AG09309 (cell line): ENCODE results near the gene XBP1.
A peak's percentile ranks its signal among the peaks of the same experiment; 100 is the strongest.

Experiments
- DNase-seq: peaks from one replicate; pipeline ENCODE4 v3.0.0-alpha.2; 2010; ENCODE audit warnings: low read depth
- H3K4me3 ChIP-seq: 2 replicates; pipeline ENCODE4 v1.5.1; 2011; ENCODE audit warnings: mild to moderate bottlenecking, low read depth, low read length, moderate library complexity; ENCODE audit not compliant: control insufficient read depth
- CTCF ChIP-seq: IDR thresholded peaks from 2 replicates; pipeline ENCODE4 v1.5.1; 2011; ENCODE audit warnings: mild to moderate bottlenecking, low read depth, low read length, inconsistent platforms; ENCODE audit not compliant: insufficient read depth, control insufficient read depth; ENCODE audit errors: missing control alignments

Gene XBP1

DNA sequence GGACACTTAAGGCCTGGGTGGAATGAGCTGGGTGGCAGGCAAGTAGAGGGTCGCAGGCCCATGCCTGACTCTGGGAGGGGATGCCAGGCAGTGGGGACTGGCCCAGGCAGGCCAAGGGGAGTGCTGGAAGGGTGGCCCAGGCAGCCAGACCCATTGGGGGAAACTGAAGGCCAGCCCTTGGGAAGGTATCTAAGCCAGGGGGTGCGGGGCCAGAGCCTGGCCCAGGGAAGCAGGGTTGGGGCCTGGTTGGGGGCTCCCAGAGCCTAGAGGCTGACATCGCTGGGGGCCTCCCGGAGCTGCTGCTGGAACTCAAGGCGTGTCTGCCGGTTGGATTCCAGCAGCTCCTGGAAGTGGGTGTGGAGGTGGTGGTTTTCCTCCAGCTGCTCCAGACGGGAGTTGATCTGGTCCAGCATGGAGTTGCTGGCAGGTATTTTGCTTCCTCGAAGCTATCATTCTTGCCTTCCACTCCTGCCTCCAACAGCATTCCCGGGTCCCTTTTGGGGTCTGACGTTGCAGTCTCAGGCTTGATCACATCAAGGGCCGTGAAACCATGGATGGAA, 35.3 kb upstream of the XBP1 start:
- no peak for TF ChIP-seq CTCF
- no peak for DNase-seq
- H3K4me3 ChIP-seq = no peak overlapping the region

DNA sequence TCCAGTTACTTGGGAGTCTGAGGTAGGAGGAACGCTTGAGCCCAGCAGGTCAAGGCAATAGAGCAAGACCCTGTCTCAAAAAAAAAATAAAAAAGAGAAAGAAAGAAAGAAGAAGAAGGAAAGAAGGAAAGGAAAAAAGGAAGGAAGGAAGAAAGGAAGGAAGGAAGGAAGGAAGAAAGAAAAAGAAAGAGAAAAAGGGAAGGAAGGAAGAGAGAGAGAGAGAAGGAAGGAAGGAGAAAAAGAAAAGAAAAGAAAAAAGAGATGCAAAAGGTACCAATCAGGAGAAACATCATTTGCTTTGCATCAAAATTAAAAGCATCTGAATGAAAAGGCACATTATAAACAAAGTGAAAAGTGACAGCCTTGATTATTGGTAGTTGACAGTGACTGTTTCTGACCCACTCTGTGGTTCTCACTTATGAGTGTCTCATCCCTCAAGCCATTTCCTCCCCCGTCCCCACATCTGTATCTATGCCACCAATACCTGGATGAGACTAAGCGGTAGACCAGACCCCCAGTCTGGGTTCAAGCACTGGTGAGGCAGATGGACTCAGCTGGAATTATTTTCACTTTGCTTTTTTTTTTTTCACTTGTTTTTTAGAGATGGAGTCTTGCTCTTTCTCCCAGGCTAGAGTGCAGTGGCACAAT, 33.0 kb upstream of the XBP1 start:
- DNase-seq = no peak
- TF ChIP-seq CTCF = no peak
- no peak overlapping the region for H3K4me3 ChIP-seq

- no peak for DNase-seq
- TF ChIP-seq CTCF = no peak
- no peak overlapping the region for H3K4me3 ChIP-seq
Observed at GRCh38 chr22:28832731-28833130, 32.4 kb upstream of the XBP1 start.

DNA sequence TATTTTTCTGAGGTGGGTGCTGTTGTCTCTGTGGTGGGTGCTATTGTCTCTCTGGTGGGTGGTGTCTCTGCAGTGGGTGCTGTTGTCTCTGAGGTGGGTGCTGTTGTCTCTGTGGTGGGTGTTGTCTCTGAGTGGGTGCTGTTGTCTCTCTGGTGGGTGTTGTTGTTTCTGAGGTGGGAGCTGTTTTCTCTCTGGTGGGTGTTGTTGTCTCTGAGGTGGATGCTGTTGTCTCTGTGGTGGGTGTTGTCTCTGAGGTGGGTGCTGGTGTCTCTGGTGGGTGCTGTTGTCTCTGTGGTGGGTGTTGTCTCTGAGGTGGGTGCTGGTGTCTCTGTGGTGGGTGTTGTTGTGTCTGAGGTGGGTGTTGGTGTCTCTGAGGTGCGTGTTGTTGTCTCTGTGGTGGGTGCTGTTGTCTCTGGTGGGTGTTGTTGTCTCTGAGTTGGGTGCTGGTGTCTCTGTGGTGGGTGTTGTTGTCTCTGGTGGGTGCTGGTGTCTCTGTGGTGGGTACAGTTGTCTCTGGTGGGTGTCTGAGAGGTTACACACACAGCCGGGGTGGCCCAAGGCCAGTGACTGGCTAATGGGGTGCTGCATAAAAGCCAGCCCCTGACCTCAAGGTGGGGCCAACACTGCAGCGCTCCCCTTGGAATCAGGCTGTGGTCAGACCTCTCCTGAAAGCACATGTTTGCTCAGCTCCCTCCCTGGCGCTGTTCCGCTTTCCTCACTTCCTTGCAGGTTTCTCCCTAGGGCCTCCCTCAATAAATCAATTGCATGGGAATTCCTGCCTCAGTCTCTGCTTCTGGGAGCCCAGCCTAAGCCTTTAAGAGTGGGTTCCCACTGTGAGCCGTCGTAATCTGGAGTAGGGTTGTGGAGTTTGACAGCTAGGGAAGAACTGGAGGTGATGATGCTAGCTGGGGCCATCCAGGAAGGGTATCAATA, 31.0 kb upstream of the XBP1 start:
- TF ChIP-seq CTCF = no peak
- no peak for DNase-seq
- H3K4me3 ChIP-seq = no peak overlapping the region

GRCh38 chr22:28830441-28830840, 30.1 kb upstream of the XBP1 start:
- no peak for DNase-seq
- TF ChIP-seq CTCF = no peak
- no peak overlapping the region for H3K4me3 ChIP-seq

DNA sequence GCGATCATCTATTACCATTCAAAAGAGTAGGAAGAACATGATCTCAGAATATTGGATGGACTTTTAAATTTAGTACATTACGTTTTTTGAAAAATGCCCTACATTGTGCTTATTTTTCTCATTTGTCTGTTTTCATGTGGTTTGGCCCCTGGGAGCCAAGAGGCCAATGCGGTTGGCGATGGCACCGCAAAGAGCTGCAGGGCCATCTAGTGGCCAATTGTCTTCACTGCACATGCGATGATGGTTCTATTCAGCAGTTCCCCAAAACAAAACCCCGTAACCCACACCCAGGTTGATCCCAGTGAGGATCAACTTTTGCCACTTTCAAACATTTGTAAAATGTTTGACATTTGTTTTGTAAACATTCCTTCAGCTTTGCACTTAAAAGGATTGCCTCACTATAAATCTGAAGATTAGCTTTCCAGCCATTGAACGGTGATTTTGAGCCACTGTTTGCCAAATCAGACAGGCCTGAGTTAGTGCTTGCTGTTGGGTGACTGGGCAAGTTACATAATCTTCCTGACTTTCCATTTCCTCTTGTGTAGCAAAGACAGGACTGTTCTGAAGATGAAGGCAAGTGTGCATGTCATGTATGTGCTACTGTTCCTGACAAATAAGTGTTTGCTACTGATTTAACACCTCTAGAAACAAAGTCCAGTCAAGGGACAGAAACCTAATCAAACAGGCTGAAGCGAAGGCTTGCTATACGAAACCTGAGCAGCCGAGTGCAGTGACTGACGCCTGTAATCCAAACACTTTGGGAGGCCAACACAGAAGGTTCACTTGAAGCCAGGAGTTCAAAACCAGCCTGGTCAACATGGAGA, 29.2 kb upstream of the XBP1 start:
- TF ChIP-seq CTCF = peak; percentile 94
- peak; percentile 18 for DNase-seq
- no peak overlapping the region for H3K4me3 ChIP-seq
